Testis (tissue), 3 donors: ENCODE results near the gene DOK6. TPM values are rescaled to one million over a fixed set of nuclear protein-coding genes. Genes with fewer than 3 reads are reported as not detected.

Experiments
- DNase-seq: peaks from one replicate; pipeline ENCODE4 v3.0.0-alpha.2; 2019
- H3K27ac ChIP-seq, 2 donors: fragments of 200-600 bp; sonication (generic); one replicate each; pipeline ENCODE4 v1.5.1; 2019
- H3K27me3 ChIP-seq: fragments of 200-600 bp; sonication (generic); one replicate; pipeline ENCODE4 v1.5.1; 2019
- H3K36me3 ChIP-seq: fragments of 200-600 bp; sonication (generic); one replicate; pipeline ENCODE4 v1.5.1; 2017; ENCODE audit warnings: low read depth; ENCODE audit errors: missing control alignments
- H3K4me1 ChIP-seq: fragments of 200-600 bp; sonication (generic); one replicate; pipeline ENCODE4 v1.5.1; 2019
- H3K4me3 ChIP-seq, 2 donors: fragments of 200-600 bp; sonication (generic); one replicate each; pipeline ENCODE4 v1.5.1; 2017 to 2019
- H3K9me3 ChIP-seq: fragments of 200-600 bp; sonication (generic); one replicate; pipeline ENCODE4 v1.5.1; 2017
- POLR2A ChIP-seq: fragments of 450-650 bp; IDR thresholded peaks from one replicate; pipeline ENCODE4 v1.6.1; 2017; ENCODE audit warnings: antibody characterized with exemption, mild to moderate bottlenecking, moderate library complexity
- WGBS, 2 donors: methylation state at CpG; one replicate each; pipeline ENCODE4 v1.1.5; 2018; 5-methylcytosine and 5-hydroxymethylcytosine counted together
- intact Hi-C: fragments of 100-400 bp; cut with DNase I; formaldehyde crosslinking; loops from one replicate; pipeline ENCODE4 v1.15.1; 2023; ENCODE audit warnings: low total_unique reads
- polyA plus RNA-seq: library from polyadenylated mRNA; stranded (reverse); fragments of 350-450 nt; fragmentation: Illumina TruSeq; extraction: RNeasy Lipid Tissue Mini Kit (QIAGEN cat#74804); gene quantifications from one replicate; pipeline ENCODE4 v1.2.3, GENCODE V29; 2014; ENCODE audit warnings: low read depth, low replicate concordance; ENCODE audit not compliant: insufficient read depth
- total RNA-seq, 2 donors: library from RNA; depleted of rRNA; stranded (reverse); fragments of >200 nt; gene quantifications; one replicate each; pipeline ENCODE4 v1.2.3, GENCODE V29; 2016
- TF ChIP-seq, protein P1 (sequence below), 3 experiments: fragments of 450-650 bp in 2 of 3; fragments of 200-600 bp in 1 of 3; sonication (generic) in 1 of 3; IDR thresholded peaks; one replicate each; pipeline ENCODE4 v1.5.1; 2016 to 2019; ENCODE audit warnings: antibody characterized with exemption in 3 of 3, mild to moderate bottlenecking in 2 of 3, moderate library complexity in 1 of 3

DOK6 gene
- total and polyA plus RNA-seq, 3 donors from 2014 or later: 0.71 to 11.1 (median 8.5) TPM

DNA sequence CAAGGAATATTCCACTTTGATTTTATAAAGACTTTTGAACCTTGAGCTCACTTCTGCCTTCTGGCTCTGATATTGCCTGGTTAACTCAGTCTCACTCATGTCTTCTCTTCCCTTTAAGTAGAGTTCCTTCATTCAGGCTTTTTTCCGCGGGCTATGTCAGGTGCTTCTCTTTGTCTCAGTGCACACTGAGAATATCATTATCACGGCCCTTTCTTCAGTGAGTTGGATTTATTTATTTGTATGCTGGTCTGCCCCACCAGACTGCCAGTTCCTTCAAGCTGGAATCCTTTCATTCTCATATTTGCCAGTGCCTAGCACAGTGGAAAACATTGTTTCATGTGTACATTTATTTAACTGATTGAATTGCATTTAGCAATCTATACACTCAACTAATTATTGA is 136.5 kb downstream of the DOK6 start:
- WGBS, 2 donors: 91 to 99% methylated on average over 3 of the region's 3 CpGs
- Histone ChIP-seq H3K4me3 (no peak overlapping the region), H3K36me3 (no peaks in the 10 kb centered on the region), H3K4me1 (no peaks in the 10 kb centered on the region), H3K27ac (no peak overlapping the region), H3K9me3 (no peaks in the 10 kb centered on the region), H3K27me3 (no peaks in the 10 kb centered on the region)
- TF ChIP-seq, protein P1, sequence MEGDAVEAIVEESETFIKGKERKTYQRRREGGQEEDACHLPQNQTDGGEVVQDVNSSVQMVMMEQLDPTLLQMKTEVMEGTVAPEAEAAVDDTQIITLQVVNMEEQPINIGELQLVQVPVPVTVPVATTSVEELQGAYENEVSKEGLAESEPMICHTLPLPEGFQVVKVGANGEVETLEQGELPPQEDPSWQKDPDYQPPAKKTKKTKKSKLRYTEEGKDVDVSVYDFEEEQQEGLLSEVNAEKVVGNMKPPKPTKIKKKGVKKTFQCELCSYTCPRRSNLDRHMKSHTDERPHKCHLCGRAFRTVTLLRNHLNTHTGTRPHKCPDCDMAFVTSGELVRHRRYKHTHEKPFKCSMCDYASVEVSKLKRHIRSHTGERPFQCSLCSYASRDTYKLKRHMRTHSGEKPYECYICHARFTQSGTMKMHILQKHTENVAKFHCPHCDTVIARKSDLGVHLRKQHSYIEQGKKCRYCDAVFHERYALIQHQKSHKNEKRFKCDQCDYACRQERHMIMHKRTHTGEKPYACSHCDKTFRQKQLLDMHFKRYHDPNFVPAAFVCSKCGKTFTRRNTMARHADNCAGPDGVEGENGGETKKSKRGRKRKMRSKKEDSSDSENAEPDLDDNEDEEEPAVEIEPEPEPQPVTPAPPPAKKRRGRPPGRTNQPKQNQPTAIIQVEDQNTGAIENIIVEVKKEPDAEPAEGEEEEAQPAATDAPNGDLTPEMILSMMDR (IDR thresholded peaks at IDR 0.05): no peak
- TF ChIP-seq POLR2A: no peak
- intact Hi-C loops: no loop called here
- DNase-seq: no peak

DNA sequence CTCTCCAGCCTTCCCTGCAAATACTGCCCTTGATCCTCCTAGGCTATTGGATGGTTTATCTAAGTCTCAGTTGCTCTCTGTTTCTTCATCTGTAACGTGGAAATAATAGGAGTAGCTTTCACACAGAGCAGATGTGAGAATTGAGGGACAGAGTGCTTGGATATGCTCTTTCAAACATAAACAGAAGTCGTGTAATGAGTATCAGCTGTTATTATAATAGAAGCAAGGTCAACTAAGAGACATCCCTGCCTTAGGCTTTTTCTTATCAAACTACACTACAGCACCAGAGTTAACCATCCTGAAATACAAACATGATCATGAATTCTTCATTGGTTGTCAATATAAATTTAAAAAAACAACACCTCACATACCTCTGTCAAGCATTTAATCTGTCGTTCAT is 138.2 kb downstream of the DOK6 start:
- Histone ChIP-seq H3K4me3 (no peak overlapping the region), H3K4me1 (no peaks in the 10 kb centered on the region), H3K27ac (no peak overlapping the region), H3K9me3 (no peaks in the 10 kb centered on the region), H3K36me3 (no peaks in the 10 kb centered on the region), H3K27me3 (no peaks in the 10 kb centered on the region)
- intact Hi-C loops: no loop called here
- 56 to 59% methylated on average over 3 of the region's 3 CpGs for WGBS, 2 donors
- DNase-seq: no peak
- no peak for TF ChIP-seq POLR2A
- TF ChIP-seq, protein P1 (IDR thresholded peaks at IDR 0.05): no peak

- intact Hi-C loops: no loop called here
- H3K27ac ChIP-seq: no peak overlapping the region
- H3K4me1 ChIP-seq: no peaks in the 10 kb centered on the region
- DNase-seq: no peak
- TF ChIP-seq POLR2A: no peak
- TF ChIP-seq, protein P1 (IDR thresholded peaks at IDR 0.05): no peak
- H3K27me3 ChIP-seq: no peaks in the 10 kb centered on the region
- no peak overlapping the region for H3K4me3 ChIP-seq
- H3K36me3 ChIP-seq: no peaks in the 10 kb centered on the region
- no peaks in the 10 kb centered on the region for H3K9me3 ChIP-seq
- WGBS, 2 donors: 93 to 94% methylated on average over 2 of the region's 2 CpGs
Observed at GRCh38 chr18:69539404-69539803, 138.7 kb downstream of the DOK6 start.

DNA sequence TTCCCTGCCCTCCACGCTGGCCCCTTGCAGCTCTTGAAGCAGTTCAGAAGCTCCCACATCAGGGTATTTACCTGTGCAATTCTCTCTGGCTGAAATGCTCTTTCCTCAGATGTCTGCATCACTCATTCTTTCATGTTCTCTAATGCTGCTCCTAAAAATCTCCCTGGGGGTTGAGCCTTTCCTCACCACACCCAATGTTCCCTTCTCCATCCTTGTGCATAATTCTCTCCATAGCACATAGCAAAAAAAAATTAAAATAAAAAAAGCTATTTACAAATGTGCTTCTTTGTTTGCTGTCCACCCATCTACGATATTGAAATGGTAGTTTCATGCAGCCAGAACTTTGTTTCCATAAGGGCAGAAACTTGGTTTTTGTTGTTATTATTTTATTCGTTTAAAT is 155.5 kb downstream of the DOK6 start:
- Histone ChIP-seq H3K9me3 (no peaks in the 10 kb centered on the region), H3K27me3 (no peaks in the 10 kb centered on the region), H3K4me3 (no peak overlapping the region), H3K36me3 (no peaks in the 10 kb centered on the region), H3K27ac (no peak overlapping the region), H3K4me1 (no peaks in the 10 kb centered on the region)
- TF ChIP-seq, protein P1 (IDR thresholded peaks at IDR 0.05): no peak
- no peak for TF ChIP-seq POLR2A
- no peak for DNase-seq
- WGBS, 2 donors: 60 to 61% methylated on average over 3 of the region's 3 CpGs
- intact Hi-C loops: no loop called here

DNA sequence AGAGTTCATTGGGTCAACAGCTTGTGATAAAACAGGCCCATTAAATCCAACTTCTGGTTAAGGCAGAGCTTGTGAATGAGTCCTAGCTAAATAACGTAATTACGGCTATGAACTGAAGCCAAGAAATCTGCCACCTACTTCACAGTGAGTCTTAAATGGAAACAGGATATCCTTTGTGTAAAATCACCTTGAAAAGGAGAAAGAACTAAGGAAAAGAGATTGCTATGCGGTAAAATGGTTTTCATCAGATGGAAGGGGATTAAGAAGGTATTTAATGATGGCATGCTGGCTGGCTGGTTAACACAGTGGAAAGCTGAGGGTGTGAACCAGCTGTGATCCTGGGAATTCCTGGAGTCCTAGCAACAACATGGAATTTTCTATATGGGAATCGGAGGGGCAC is 156.6 kb downstream of the DOK6 start:
- Histone ChIP-seq H3K4me3 (no peak overlapping the region), H3K36me3 (no peaks in the 10 kb centered on the region), H3K9me3 (no peaks in the 10 kb centered on the region), H3K4me1 (no peaks in the 10 kb centered on the region), H3K27me3 (no peaks in the 10 kb centered on the region), H3K27ac (no peak overlapping the region)
- DNase-seq: no peak
- TF ChIP-seq POLR2A: no peak
- TF ChIP-seq, protein P1 (IDR thresholded peaks at IDR 0.05): no peak
- intact Hi-C loops: no loop called here
- 72 to 75% methylated on average over 4 of the region's 4 CpGs for WGBS, 2 donors
